Measurements from ENCODE around the gene ACOT8. TPM values are rescaled to one million over a fixed set of nuclear protein-coding genes. Genes with fewer than 3 reads are reported as not detected.

The ACOT8 gene
- total RNA-seq, 4 donors from 2014 or later = 56.9 to 93.8 (median 78.3) TPM

- DNase-seq = peak in 2 of 3 donors; percentile 64 to 78
- Histone ChIP-seq H3K27me3 (no peaks in the 10 kb centered on the region), H3K4me3 (peak overlapping the region in 2 of 4 donors; percentile 10 to 51), H3K4me1 (peaks cover 5 to 44% (median 8%) of the 10 kb centered on the region in 4 donors), H3K27ac (peak overlapping the region in 3 of 4 donors; percentile 10 to 74 (median 73)), H3K36me3 (no peaks in the 10 kb centered on the region), H3K9me3 (no peaks in the 10 kb centered on the region)
- TF ChIP-seq POLR2A (IDR thresholded peaks at IDR 0.05) (no peak), CTCF (IDR thresholded peaks at IDR 0.05) (no peak)
These were observed 34.3 kb downstream of the ACOT8 start for GRCh38 chr20:45822857-45823256.

- H3K4me1 ChIP-seq = peaks cover 5 to 44% (median 8%) of the 10 kb centered on the region in 4 donors
- peak overlapping the region in 1 of 4 donors; percentile 51 for H3K4me3 ChIP-seq
- DNase-seq = peak in 1 of 3 donors; percentile 80
- no peaks in the 10 kb centered on the region for H3K36me3 ChIP-seq
- no peaks in the 10 kb centered on the region for H3K9me3 ChIP-seq
- no peaks in the 10 kb centered on the region for H3K27me3 ChIP-seq
- TF ChIP-seq POLR2A (IDR thresholded peaks at IDR 0.05) (no peak), CTCF (IDR thresholded peaks at IDR 0.05) (no peak)
- peak overlapping the region in 2 of 4 donors; percentile 73 to 74 for H3K27ac ChIP-seq
These were observed 35.2 kb downstream of the ACOT8 start for GRCh38 chr20:45821947-45822346.

- no peaks in the 10 kb centered on the region for H3K27me3 ChIP-seq
- no peak overlapping the region for H3K27ac ChIP-seq
- no peaks in the 10 kb centered on the region for H3K36me3 ChIP-seq
- TF ChIP-seq CTCF (IDR thresholded peaks at IDR 0.05) = no peak
- no peak for DNase-seq
- no peaks in the 10 kb centered on the region for H3K9me3 ChIP-seq
- no peak overlapping the region for H3K4me3 ChIP-seq
- H3K4me1 ChIP-seq = peaks cover 5 to 42% (median 8%) of the 10 kb centered on the region in 4 donors
These were observed 37.7 kb downstream of the ACOT8 start for GRCh38 chr20:45819466-45819865.

GRCh38 chr20:45818239-45818638 is 39.0 kb downstream of the ACOT8 start:
- DNase-seq = no peak
- no peak overlapping the region for H3K27ac ChIP-seq
- no peaks in the 10 kb centered on the region for H3K36me3 ChIP-seq
- TF ChIP-seq CTCF (IDR thresholded peaks at IDR 0.05) (no peak), POLR2A (IDR thresholded peaks at IDR 0.05) (no peak)
- H3K4me1 ChIP-seq = peaks cover 0 to 34% (median 4%) of the 10 kb centered on the region in 4 donors
- no peaks in the 10 kb centered on the region for H3K9me3 ChIP-seq
- H3K4me3 ChIP-seq = no peak overlapping the region
- no peaks in the 10 kb centered on the region for H3K27me3 ChIP-seq

- Histone ChIP-seq H3K27ac (no peak overlapping the region), H3K4me1 (peaks cover 4 to 34% (median 6%) of the 10 kb centered on the region in 4 donors), H3K36me3 (no peaks in the 10 kb centered on the region), H3K9me3 (no peaks in the 10 kb centered on the region), H3K27me3 (no peaks in the 10 kb centered on the region), H3K4me3 (no peak overlapping the region)
- TF ChIP-seq CTCF (IDR thresholded peaks at IDR 0.05) = no peak
- no peak for TF ChIP-seq POLR2A (IDR thresholded peaks at IDR 0.05)
- no peak for DNase-seq
These were observed 39.6 kb downstream of the ACOT8 start for GRCh38 chr20:45817376-45818194.

Measured in Peyer's patch (tissue), 4 donors.